ENCODE data around the gene PLAU. TPM values are rescaled to one million over a fixed set of nuclear protein-coding genes. Genes with fewer than 3 reads are reported as not detected.

Gene PLAU
- total and polyA plus RNA-seq, 10 of the 15 experiments (the other 5 are each of a cell fraction or from before 2014, with no cell fraction given): 2.5 to 20.9 (median 11.5) TPM

- TF ChIP-seq, protein P1, sequence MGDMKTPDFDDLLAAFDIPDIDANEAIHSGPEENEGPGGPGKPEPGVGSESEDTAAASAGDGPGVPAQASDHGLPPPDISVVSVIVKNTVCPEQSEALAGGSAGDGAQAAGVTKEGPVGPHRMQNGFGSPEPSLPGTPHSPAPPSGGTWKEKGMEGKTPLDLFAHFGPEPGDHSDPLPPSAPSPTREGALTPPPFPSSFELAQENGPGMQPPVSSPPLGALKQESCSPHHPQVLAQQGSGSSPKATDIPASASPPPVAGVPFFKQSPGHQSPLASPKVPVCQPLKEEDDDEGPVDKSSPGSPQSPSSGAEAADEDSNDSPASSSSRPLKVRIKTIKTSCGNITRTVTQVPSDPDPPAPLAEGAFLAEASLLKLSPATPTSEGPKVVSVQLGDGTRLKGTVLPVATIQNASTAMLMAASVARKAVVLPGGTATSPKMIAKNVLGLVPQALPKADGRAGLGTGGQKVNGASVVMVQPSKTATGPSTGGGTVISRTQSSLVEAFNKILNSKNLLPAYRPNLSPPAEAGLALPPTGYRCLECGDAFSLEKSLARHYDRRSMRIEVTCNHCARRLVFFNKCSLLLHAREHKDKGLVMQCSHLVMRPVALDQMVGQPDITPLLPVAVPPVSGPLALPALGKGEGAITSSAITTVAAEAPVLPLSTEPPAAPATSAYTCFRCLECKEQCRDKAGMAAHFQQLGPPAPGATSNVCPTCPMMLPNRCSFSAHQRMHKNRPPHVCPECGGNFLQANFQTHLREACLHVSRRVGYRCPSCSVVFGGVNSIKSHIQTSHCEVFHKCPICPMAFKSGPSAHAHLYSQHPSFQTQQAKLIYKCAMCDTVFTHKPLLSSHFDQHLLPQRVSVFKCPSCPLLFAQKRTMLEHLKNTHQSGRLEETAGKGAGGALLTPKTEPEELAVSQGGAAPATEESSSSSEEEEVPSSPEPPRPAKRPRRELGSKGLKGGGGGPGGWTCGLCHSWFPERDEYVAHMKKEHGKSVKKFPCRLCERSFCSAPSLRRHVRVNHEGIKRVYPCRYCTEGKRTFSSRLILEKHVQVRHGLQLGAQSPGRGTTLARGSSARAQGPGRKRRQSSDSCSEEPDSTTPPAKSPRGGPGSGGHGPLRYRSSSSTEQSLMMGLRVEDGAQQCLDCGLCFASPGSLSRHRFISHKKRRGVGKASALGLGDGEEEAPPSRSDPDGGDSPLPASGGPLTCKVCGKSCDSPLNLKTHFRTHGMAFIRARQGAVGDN (IDR thresholded peaks at IDR 0.05): no peak
- TF ChIP-seq SMAD5 (IDR thresholded peaks at IDR 0.05; ENCODE audit: low read depth): no peak
Observed at GRCh38 chr10:73897693-73898092, 13.2 kb upstream of the PLAU start (continued).

DNA sequence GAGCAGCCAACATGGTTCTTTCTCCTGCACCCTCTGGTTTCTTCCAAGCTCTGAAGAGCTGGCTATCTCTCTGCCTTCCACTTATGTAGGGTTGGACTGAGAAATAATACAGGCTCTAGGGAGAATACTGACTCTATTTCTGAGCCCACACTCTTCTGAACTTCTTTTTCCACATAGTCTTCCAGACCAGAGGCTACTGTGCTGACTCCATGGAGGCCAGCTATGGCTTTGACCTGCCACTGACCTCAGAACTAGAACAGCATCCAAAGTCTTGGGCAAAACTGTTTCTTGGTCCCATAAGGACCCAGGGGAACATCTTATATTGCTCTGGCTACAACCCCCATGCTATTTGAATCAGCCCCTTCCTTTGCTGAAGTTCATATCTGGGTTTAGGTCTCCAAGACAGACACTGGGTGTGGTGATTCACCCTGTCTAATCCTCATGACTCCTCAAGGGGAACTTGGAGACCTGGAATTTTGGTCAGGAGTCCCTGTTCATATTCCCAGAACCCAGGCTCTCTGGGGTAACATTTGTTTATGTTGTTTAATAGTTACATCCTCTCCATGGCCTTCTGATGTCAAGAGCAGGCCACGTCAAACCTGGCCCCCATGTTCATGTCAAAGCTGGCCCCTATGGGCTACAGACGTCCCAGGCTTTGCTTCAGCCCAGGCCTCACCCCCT, 12.1 kb upstream of the PLAU start:
- no peak overlapping the region for H3K27ac ChIP-seq (ENCODE audit: control insufficient read depth, insufficient read depth)
- no peak for FAIRE-seq
- H3K36me3 ChIP-seq (ENCODE audit: control insufficient read depth in 2 of 2, insufficient read depth in 2 of 2, low read length in 1 of 2): no peaks in the 10 kb centered on the region
- no peak overlapping the region for H3K4me2 ChIP-seq (ENCODE audit: control insufficient read depth, insufficient read depth)
- H3K9ac ChIP-seq (ENCODE audit: control insufficient read depth, insufficient read depth, low read length): no peak overlapping the region
- no peaks in the 10 kb centered on the region for H3K79me2 ChIP-seq (ENCODE audit: control insufficient read depth, insufficient read depth, low read length)
- no peak overlapping the region for H3K4me3 ChIP-seq
- ChIA-PET POLR2A (interaction anchor here (1.1 to 2.9 kb wide), 7 partner anchors 8 to 42 kb away, joined by 3 to 18 read pairs (median 5); no protein-coding TSS in a partner anchor), RAD21 (ENCODE audit: unreplicated experiment) (interaction anchor here (0.7 to 6.4 kb wide), 6 partner anchors 10 to 41 kb away, joined by 3 to 85 read pairs (median 8); no protein-coding TSS in a partner anchor), CTCF (interaction anchor here (0.8 to 7.4 kb wide), 10 partner anchors 9 to 182 kb away, joined by 3 to 84 read pairs (median 6); partner anchors contain the start of gene PLAU), SMC1A (ENCODE audit: uncharacterized antibody, unreplicated experiment) (interaction anchor here (1.0 to 27.4 kb wide), 9 partner anchors 8 to 181 kb away, joined by 3 to 1048 read pairs (median 9); partner anchors contain the start of gene PLAU)
- BruUV-seq (replicated peaks): no TSS peak
- intact Hi-C loops (cut with micrococcal nuclease; ENCODE audit: unreplicated experiment) (no loop called here), in situ Hi-C loops (cut with MboI) (loop anchor here (25.0 kb wide), 1 partner anchor 188 kb away; no protein-coding TSS in a partner anchor)
- no peak overlapping the region for H2AFZ ChIP-seq (ENCODE audit: control insufficient read depth, low read depth, low read length)
- ATAC-seq: no peak
- DNase-seq (ENCODE audit: low read depth, low spot score): no peak
- no peaks in the 10 kb centered on the region for H3K4me1 ChIP-seq (ENCODE audit: control insufficient read depth, insufficient read depth, low read length)
- H3K9me3 ChIP-seq (replicated peaks; ENCODE audit: control insufficient read depth, insufficient read depth, low read length): no peaks in the 10 kb centered on the region
- H3K27me3 ChIP-seq (replicated peaks in 1 of 2; ENCODE audit: control insufficient read depth in 2 of 2, insufficient read depth in 2 of 2, low read length in 1 of 2): no peaks in the 10 kb centered on the region; a peak in 1 of 4 replicates
- 68% methylated on average over 2 of the region's 2 CpGs for WGBS (ENCODE audit: insufficient coverage, insufficient replicate concordance, low lambda C conversion rate, missing lambda C conversion rate)
- no peaks in the 10 kb centered on the region for H4K20me1 ChIP-seq (ENCODE audit: control insufficient read depth, insufficient read depth)
- TF ChIP-seq WRNIP1 (IDR thresholded peaks at IDR 0.05; ENCODE audit: borderline replicate concordance, low read depth, low read length) (no peak), GABPA (IDR thresholded peaks at IDR 0.05; ENCODE audit: low read depth) (no peak), RELB (IDR thresholded peaks at IDR 0.05; ENCODE audit: low read depth) (no peak), NFYA (IDR thresholded peaks at IDR 0.05; ENCODE audit: borderline replicate concordance, low read depth, low read length) (no peak), USF2 (IDR thresholded peaks at IDR 0.05; ENCODE audit: borderline replicate concordance, low read depth, low read length) (no peak), ASH2L (IDR thresholded peaks at IDR 0.05; ENCODE audit: borderline replicate concordance, low read depth) (no peak), GATAD2B (conservative IDR thresholded peaks at IDR 0.05; ENCODE audit: low read depth) (no peak), KDM1A (IDR thresholded peaks at IDR 0.05; ENCODE audit: borderline replicate concordance) (no peak)
- TF ChIP-seq, protein P2, sequence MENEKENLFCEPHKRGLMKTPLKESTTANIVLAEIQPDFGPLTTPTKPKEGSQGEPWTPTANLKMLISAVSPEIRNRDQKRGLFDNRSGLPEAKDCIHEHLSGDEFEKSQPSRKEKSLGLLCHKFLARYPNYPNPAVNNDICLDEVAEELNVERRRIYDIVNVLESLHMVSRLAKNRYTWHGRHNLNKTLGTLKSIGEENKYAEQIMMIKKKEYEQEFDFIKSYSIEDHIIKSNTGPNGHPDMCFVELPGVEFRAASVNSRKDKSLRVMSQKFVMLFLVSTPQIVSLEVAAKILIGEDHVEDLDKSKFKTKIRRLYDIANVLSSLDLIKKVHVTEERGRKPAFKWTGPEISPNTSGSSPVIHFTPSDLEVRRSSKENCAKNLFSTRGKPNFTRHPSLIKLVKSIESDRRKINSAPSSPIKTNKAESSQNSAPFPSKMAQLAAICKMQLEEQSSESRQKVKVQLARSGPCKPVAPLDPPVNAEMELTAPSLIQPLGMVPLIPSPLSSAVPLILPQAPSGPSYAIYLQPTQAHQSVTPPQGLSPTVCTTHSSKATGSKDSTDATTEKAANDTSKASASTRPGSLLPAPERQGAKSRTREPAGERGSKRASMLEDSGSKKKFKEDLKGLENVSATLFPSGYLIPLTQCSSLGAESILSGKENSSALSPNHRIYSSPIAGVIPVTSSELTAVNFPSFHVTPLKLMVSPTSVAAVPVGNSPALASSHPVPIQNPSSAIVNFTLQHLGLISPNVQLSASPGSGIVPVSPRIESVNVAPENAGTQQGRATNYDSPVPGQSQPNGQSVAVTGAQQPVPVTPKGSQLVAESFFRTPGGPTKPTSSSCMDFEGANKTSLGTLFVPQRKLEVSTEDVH (IDR thresholded peaks at IDR 0.05; ENCODE audit: low read depth, partially characterized antibody): no peak

All from GM12878 (cell line).